Stimulated activated effector memory CD8-positive, alpha-beta T cell treated with anti-CD3 and anti-CD28 coated beads, Interleukin-12 subunit alpha, Interleukin-12 subunit beta, amount 100 ng/mL, for 72 hours (primary cell): ENCODE measurements around the gene R3HDM4.
"Not testable (repeated sequence)": the region's sequence is repeated elsewhere in the genome, so short reads cannot be mapped to it uniquely, and the experiment has no call there.

ENCODE experiments used
- ATAC-seq: fragments of 150-1000 bp; cut with Tn5 transposase; 2 replicates; pipeline ENCODE4 v1.10.0; 2021
- DNase-seq, 2 donors: peaks; one replicate each; pipeline ENCODE4 v3.0.0; 2021 to 2022; ENCODE audit warnings: low spot score in 2 of 2
- H3K27ac Mint-ChIP-seq: one replicate; pipeline ENCODE4 v1.8.0; 2022; ENCODE audit warnings: mild to moderate bottlenecking, mixed read lengths
- H3K36me3 Mint-ChIP-seq: one replicate; pipeline ENCODE4 v1.8.0; 2022; ENCODE audit warnings: mild to moderate bottlenecking, mixed read lengths
- H3K4me1 Mint-ChIP-seq: one replicate; pipeline ENCODE4 v1.8.0; 2022; ENCODE audit warnings: mixed read lengths
- H3K4me3 Mint-ChIP-seq: one replicate; pipeline ENCODE4 v1.8.0; 2022; ENCODE audit warnings: mild to moderate bottlenecking, mixed read lengths
- H3K9me3 Mint-ChIP-seq: one replicate; pipeline ENCODE4 v1.8.0; 2022; ENCODE audit warnings: mixed read lengths

Gene R3HDM4

GRCh38 chr19:913080-913748 lies at the start of gene R3HDM4:
Gene R3HDM4 (minus strand): TSS chr19:913219. CDS start chr19:913157, 62 bp downstream.
- peak within 1 kb of the TSS; percentile 78 for H3K4me3 Mint-ChIP-seq
- H3K9me3 Mint-ChIP-seq: no peaks in the 10 kb centered on the region
- H3K36me3 Mint-ChIP-seq: peaks cover 28% of the 10 kb centered on the region
- H3K4me1 Mint-ChIP-seq: peaks cover 19% of the 10 kb centered on the region
- DNase-seq (peak; percentile 73 to 85), ATAC-seq (peak; percentile 83)
- peak within 1 kb of the TSS; percentile 86 for H3K27ac Mint-ChIP-seq

GRCh38 chr19:961866-962620 lies 49.0 kb upstream of the R3HDM4 start:
- peaks cover 6% of the 10 kb centered on the region for H3K4me1 Mint-ChIP-seq
- DNase-seq (no peak), ATAC-seq (no peak)
- H3K27ac Mint-ChIP-seq: no peak overlapping the region
- H3K4me3 Mint-ChIP-seq: no peak overlapping the region
- H3K36me3 Mint-ChIP-seq: peaks cover 46% of the 10 kb centered on the region
- H3K9me3 Mint-ChIP-seq: no peaks in the 10 kb centered on the region

GRCh38 chr19:960601-960938 lies 47.6 kb upstream of the R3HDM4 start:
- no peak overlapping the region for H3K4me3 Mint-ChIP-seq
- no peaks in the 10 kb centered on the region for H3K9me3 Mint-ChIP-seq
- DNase-seq (no peak), ATAC-seq (no peak)
- H3K27ac Mint-ChIP-seq: no peak overlapping the region
- peaks cover 6% of the 10 kb centered on the region for H3K4me1 Mint-ChIP-seq
- H3K36me3 Mint-ChIP-seq: peaks cover 32% of the 10 kb centered on the region

GRCh38 chr19:960020-960419 lies 47.0 kb upstream of the R3HDM4 start:
- Mint-ChIP-seq H3K27ac (no peak overlapping the region), H3K36me3 (peaks cover 26% of the 10 kb centered on the region), H3K4me3 (no peak overlapping the region), H3K9me3 (no peaks in the 10 kb centered on the region), H3K4me1 (peaks cover 6% of the 10 kb centered on the region)
- DNase-seq (no peak), ATAC-seq (no peak)

- no peak for DNase-seq
- Mint-ChIP-seq H3K27ac (peak overlapping the region; percentile 20), H3K9me3 (no peaks in the 10 kb centered on the region), H3K4me3 (peak overlapping the region; percentile 19), H3K36me3 (peaks cover 18% of the 10 kb centered on the region), H3K4me1 (peaks cover 6% of the 10 kb centered on the region)
- peak; percentile 92 for ATAC-seq
Measured at GRCh38 chr19:958967-959855, 46.2 kb upstream of the R3HDM4 start.

GRCh38 chr19:957578-957977 lies 44.6 kb upstream of the R3HDM4 start:
- DNase-seq, ATAC-seq, H3K9me3 Mint-ChIP-seq, H3K4me3 Mint-ChIP-seq, H3K27ac Mint-ChIP-seq: not testable (repeated sequence)
- peaks cover 18% of the 10 kb centered on the region for H3K4me1 Mint-ChIP-seq
- H3K36me3 Mint-ChIP-seq: peaks cover 14% of the 10 kb centered on the region

GRCh38 chr19:956766-957440 lies 43.9 kb upstream of the R3HDM4 start:
- H3K36me3 Mint-ChIP-seq: peaks cover 14% of the 10 kb centered on the region
- no peaks in the 10 kb centered on the region for H3K9me3 Mint-ChIP-seq
- no peak overlapping the region for H3K27ac Mint-ChIP-seq
- peaks cover 18% of the 10 kb centered on the region for H3K4me1 Mint-ChIP-seq
- no peak for DNase-seq
- H3K4me3 Mint-ChIP-seq: no peak overlapping the region
- no peak for ATAC-seq

GRCh38 chr19:955803-956765 lies 43.1 kb upstream of the R3HDM4 start:
- Mint-ChIP-seq H3K9me3 (no peaks in the 10 kb centered on the region), H3K4me3 (no peak overlapping the region), H3K27ac (no peak overlapping the region), H3K4me1 (peaks cover 18% of the 10 kb centered on the region), H3K36me3 (peaks cover 14% of the 10 kb centered on the region)
- ATAC-seq: no peak
- DNase-seq: no peak

- H3K36me3 Mint-ChIP-seq: peaks cover 7% of the 10 kb centered on the region
- H3K4me3 Mint-ChIP-seq: no peak overlapping the region
- H3K9me3 Mint-ChIP-seq: no peaks in the 10 kb centered on the region
- peak; percentile 31 for ATAC-seq
- H3K4me1 Mint-ChIP-seq: peaks cover 23% of the 10 kb centered on the region
- no peak for DNase-seq
- H3K27ac Mint-ChIP-seq: no peak overlapping the region
Measured at GRCh38 chr19:954672-955494, 41.9 kb upstream of the R3HDM4 start.

- DNase-seq (no peak), ATAC-seq (no peak)
- H3K36me3 Mint-ChIP-seq: peaks cover 6% of the 10 kb centered on the region
- H3K9me3 Mint-ChIP-seq: no peaks in the 10 kb centered on the region
- H3K4me1 Mint-ChIP-seq: peaks cover 23% of the 10 kb centered on the region
- H3K4me3 Mint-ChIP-seq: no peak overlapping the region
- no peak overlapping the region for H3K27ac Mint-ChIP-seq
Measured at GRCh38 chr19:954272-954671, 41.3 kb upstream of the R3HDM4 start.

- ATAC-seq (no peak), DNase-seq (no peak)
- Mint-ChIP-seq H3K4me3 (peak overlapping the region; percentile 50), H3K27ac (peak overlapping the region; percentile 75), H3K9me3 (no peaks in the 10 kb centered on the region), H3K36me3 (no peaks in the 10 kb centered on the region), H3K4me1 (peaks cover 19% of the 10 kb centered on the region)
Measured at GRCh38 chr19:953445-954271, 40.6 kb upstream of the R3HDM4 start.

GRCh38 chr19:952680-953444 lies 39.8 kb upstream of the R3HDM4 start:
- no peaks in the 10 kb centered on the region for H3K9me3 Mint-ChIP-seq
- no peaks in the 10 kb centered on the region for H3K36me3 Mint-ChIP-seq
- peak overlapping the region; percentile 75 for H3K27ac Mint-ChIP-seq
- peaks cover 17% of the 10 kb centered on the region for H3K4me1 Mint-ChIP-seq
- DNase-seq (no peak), ATAC-seq (no peak)
- H3K4me3 Mint-ChIP-seq: peak overlapping the region; percentile 50
